CD4-positive, alpha-beta T cell treated with Interferon alpha-2 for 1 hour (primary cell): ENCODE data around the gene TMBIM6.
"Not testable (repeated sequence)": the region's sequence is repeated elsewhere in the genome, so short reads cannot be mapped to it uniquely, and the experiment has no call there.

ENCODE experiments used
- DNase-seq, 2 donors: peaks; one replicate each; pipeline ENCODE4 v3.0.0-alpha.2; 2020 to 2022

The TMBIM6 gene, protein sequence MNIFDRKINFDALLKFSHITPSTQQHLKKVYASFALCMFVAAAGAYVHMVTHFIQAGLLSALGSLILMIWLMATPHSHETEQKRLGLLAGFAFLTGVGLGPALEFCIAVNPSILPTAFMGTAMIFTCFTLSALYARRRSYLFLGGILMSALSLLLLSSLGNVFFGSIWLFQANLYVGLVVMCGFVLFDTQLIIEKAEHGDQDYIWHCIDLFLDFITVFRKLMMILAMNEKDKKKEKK

DNA sequence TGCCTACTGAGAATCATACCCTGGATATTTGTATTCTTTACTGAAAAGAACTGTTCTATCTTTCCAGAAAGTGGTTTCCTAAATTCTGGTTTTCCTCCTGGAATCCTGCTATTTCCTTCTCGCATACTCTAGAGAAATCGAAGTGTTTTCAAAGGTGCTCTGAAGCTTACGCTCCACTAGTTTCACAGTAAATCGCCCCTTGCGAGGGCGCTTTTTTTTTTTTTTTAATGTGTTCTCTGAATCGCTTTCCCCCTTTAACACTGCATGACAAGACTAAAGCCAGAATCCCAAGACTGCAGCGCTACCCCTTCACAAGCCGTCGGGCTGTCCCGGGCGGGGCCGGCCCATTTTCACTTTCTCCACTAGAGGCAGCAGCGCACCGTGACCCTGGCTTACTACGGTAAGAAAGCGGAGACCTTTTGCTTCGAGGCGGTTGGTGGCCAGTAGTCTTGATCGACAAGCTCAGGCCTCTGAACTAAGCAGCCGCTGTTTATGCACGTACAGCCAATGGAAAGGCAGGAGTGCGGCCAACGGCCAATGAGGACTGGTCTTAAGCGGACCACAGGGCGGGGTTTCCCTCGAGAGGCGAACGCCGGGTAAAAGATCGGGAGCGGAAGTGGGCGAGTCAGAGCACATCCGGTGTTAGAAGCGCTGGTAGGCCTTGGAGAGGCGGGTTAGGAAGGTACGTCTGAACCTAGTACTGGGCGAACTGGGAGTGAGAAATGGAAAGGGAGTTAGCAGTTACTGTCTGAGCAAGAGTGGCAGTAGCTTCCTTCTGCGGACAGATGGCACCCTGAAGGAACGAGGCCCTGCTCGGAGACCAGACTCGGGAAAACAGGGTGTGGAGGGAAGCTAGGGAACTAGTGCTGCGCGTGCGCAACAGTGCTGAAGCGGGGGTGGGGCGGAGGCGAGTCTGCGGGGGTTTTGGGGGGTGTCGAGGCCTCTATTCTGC, at the start of gene TMBIM6:
Gene TMBIM6, plus strand, starts transcription at position 628 of the 952 bp plus-strand sequence. CDS start 10,937 bp downstream, outside the sequence.
- DNase-seq, result peak; percentile 100

DNA sequence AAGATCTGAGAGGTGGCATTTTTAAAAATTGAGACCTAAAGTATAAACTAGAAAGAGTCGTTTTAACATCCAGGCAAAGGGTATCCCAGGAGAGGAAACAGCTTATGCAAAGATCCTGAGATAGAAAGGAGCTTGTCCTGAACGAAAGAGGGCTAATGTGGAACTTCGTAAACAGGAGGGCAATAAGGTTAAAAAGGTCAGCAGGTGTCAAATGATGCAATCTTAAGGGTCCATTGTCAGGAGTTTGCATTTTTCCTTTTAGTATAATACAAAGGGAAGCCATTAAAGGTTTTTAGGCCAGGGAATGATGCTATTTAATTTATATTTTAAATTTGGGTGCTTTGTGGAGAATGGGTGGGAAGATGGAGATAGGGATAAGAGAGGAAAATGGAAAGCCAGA, 48.5 kb upstream of the TMBIM6 start:
- no peak for DNase-seq

- DNase-seq, result no peak
These were observed 47.4 kb upstream of the TMBIM6 start for GRCh38 chr12:49693931-49694444.

GRCh38 chr12:49696723-49697122, 44.6 kb upstream of the TMBIM6 start:
- DNase-seq, result no peak

DNA sequence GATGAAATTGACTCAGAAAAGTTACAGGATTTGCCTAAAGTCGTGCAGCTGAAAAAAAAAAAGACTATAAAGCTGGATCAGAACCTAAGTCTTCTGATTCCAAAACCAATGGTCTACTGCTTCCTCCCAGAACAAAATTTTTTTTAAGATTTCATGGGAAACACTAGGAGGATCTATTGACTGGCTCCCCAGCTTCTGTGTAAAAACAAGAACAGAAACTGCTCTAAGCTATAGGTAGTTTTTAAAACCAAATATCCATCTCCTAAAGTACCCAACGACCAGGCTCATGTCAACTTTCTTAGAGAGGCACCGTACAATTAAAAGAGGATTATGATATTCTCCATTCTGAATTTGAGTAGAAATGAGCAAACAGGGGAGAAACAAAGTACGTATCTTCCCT, 43.5 kb upstream of the TMBIM6 start:
- no peak for DNase-seq

- DNase-seq, result peak; percentile 34 to 54
These were observed 42.5 kb upstream of the TMBIM6 start for GRCh38 chr12:49698619-49699545.

GRCh38 chr12:49702009-49702408, 39.3 kb upstream of the TMBIM6 start:
- no peak for DNase-seq

GRCh38 chr12:49702676-49703215, 38.6 kb upstream of the TMBIM6 start:
- no peak for DNase-seq

DNA sequence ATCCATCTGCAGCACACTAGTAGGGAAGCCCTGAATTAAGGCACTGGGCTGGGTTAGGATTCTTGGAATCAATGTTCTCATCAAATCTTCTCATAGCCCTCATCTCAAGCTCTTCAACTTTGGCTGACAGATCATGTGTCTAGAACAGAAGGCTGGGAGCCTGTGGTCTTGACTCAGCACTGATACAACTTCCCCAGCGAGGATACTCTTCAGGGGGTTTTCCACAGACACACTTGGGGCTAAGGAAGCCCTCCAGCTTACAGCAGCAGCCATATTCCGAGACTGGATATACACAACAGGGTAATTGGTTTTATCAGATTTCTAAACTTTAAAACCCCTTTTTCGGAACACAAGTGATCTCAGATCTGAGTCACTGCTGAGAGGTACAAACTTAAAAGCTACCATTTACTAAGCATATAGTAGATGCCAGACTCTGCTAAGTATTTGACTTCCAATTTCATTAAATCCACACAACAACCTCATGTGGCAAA, 37.7 kb upstream of the TMBIM6 start:
- peak; percentile 41 to 50 for DNase-seq

GRCh38 chr12:49705479-49706134, 35.8 kb upstream of the TMBIM6 start:
- peak; percentile 9 to 15 for DNase-seq

- no peak for DNase-seq
These were observed 34.8 kb upstream of the TMBIM6 start for GRCh38 chr12:49706351-49707127.

GRCh38 chr12:49707128-49707811, 34.1 kb upstream of the TMBIM6 start, which contains the start of gene FMNL3:
Gene FMNL3 (minus strand): TSS chr12:49707405. CDS start chr12:49707180, 225 bp downstream.
- peak; percentile 98 to 99 for DNase-seq

- DNase-seq, result no peak
These were observed 33.6 kb upstream of the TMBIM6 start for GRCh38 chr12:49707812-49708147.

DNA sequence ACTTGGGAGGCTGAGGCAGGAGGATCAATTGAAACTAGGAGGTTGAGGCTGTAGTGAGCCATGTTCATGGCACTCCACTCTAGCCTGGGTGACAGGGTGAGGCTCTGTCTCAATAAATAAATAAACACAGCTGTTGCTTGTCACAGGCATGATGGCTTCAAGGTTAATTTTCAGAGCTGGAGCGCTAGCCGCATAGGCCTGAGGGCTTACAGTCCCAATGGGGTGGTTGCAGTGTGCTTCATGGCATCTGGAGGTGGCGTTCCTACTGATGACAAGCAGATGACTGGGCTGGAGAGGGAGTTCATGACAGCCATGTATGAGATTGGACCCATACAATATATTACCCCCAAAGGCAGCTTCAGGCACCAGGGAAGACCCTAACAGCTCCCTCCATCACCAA, 32.5 kb upstream of the TMBIM6 start:
- DNase-seq, result no peak

- not testable (repeated sequence) for DNase-seq
These were observed 27.4 kb upstream of the TMBIM6 start for GRCh38 chr12:49713952-49714351.

DNA sequence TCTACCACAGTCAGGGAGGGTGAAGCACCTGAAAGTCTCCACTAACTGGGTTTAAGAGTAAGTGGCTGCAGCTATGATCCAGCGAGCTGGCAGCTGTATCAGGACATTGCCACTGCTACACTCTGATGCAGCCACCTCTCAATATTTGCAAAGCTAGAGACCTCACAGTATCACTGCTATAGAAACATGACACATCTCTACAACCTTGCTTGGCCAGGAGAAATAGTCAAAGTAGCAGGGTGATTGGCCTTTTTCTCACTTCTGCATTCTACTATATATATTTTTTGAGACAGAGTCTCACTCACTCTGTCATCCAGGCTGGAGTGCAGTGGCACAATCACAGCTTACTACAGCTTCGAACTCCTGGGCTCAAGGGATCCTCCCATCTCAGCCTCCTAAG, 24.8 kb upstream of the TMBIM6 start:
- no peak for DNase-seq

GRCh38 chr12:49717800-49718199, 23.6 kb upstream of the TMBIM6 start:
- DNase-seq, result not testable (repeated sequence)

DNA sequence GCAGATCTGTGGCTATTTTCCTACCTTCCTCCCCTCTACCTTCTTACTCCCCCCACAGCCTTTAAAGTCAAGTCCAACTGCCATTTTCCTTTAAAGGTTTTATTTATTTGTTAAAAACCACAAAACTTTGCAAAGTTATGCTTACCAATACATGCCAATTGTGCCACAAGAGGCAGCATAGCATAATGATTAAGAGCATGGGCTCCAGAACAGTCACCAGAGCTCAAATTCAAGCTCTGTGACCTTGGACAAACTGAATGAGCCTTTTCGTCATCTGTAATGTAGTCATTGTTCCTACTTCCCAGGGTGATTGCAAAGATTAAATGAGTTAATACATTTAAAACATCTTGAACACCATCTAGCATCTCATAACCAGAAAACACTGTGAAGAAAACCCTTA, 21.1 kb upstream of the TMBIM6 start:
- no peak for DNase-seq

- DNase-seq, result not testable (repeated sequence)
These were observed 20.0 kb upstream of the TMBIM6 start for GRCh38 chr12:49721355-49721754.

DNA sequence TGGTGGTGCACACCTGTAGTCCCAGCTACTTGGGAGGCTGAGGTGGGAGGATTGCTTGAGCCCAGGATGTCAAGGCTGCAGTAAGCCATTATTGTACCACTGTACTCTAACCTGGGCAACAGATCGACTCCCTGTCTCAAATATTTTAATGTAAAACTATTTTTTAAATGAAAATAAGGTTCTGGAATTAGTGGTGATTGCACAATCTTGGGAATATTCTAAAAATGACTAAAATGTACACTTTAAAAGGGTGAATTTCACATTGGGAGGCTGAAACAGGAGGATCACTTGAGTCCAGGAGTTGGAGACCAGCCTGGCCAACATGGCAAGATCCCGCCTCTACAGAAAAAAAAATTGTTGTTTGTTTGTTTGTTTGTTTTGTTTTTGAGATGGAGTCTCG, 12.9 kb upstream of the TMBIM6 start:
- no peak for DNase-seq
